HepG2 (cell line): ENCODE data around the gene ELL. TPM values are rescaled to one million over a fixed set of nuclear protein-coding genes. Genes with fewer than 3 reads are reported as not detected.

ENCODE experiments used
- AKNA ChIP-seq: sonication (generic); formaldehyde crosslinking; IDR thresholded peaks from 2 replicates; pipeline ENCODE4 v1.4.0; 2020; ENCODE audit warnings: missing genetic modification reagents, borderline replicate concordance
- CBX1 ChIP-seq: IDR thresholded peaks from one replicate; pipeline ENCODE4 v1.6.1; 2016; ENCODE audit warnings: antibody characterized with exemption, low read depth
- CCAR2 ChIP-seq: fragments of 200-400 bp; formaldehyde crosslinking; optimal IDR thresholded peaks from 2 replicates; pipeline ENCODE3; 2018; ENCODE audit warnings: low read depth, mild to moderate bottlenecking, low read length, moderate library complexity
- CENPX ChIP-seq: sonication (generic); formaldehyde crosslinking; IDR thresholded peaks from 2 replicates; pipeline ENCODE4 v1.9.0; 2021; ENCODE audit warnings: mild to moderate bottlenecking, missing genetic modification reagents, moderate library complexity
- CHD2 ChIP-seq: IDR thresholded peaks from 2 replicates; pipeline ENCODE4 v1.6.1; 2011; ENCODE audit warnings: low read depth, low read length, improper control_type of control experiment
- FOXO4 ChIP-seq: sonication (generic); formaldehyde crosslinking; conservative IDR thresholded peaks from 2 replicates; pipeline ENCODE4 v1.8.1; 2023; ENCODE audit warnings: missing genetic modification reagents
- GLI4 ChIP-seq: sonication (generic); formaldehyde crosslinking; IDR thresholded peaks from 2 replicates; pipeline ENCODE4 v1.5.1; 2020; ENCODE audit warnings: missing genetic modification reagents, mild to moderate bottlenecking, moderate library complexity, borderline replicate concordance
- HDAC1 ChIP-seq: sonication (generic); formaldehyde crosslinking; IDR thresholded peaks from 2 replicates; pipeline ENCODE4 v1.5.1; 2020; ENCODE audit warnings: mild to moderate bottlenecking, missing genetic modification reagents
- KLF15 ChIP-seq: sonication (generic); formaldehyde crosslinking; IDR thresholded peaks from 2 replicates; pipeline ENCODE4 v1.8.1; 2023; ENCODE audit warnings: borderline replicate concordance, mild to moderate bottlenecking, inconsistent platforms, missing genetic modification reagents, mixed read lengths
- NCOA2 ChIP-seq: sonication (generic); formaldehyde crosslinking; IDR thresholded peaks from 2 replicates; pipeline ENCODE4 v1.8.0; 2022; ENCODE audit warnings: inconsistent platforms
- PCBP1 ChIP-seq: fragments of 200-400 bp; formaldehyde crosslinking; IDR thresholded peaks from 2 replicates; pipeline ENCODE4 v1.6.1; 2017; ENCODE audit warnings: mild to moderate bottlenecking, low read depth, low read length, borderline replicate concordance
- POLR2A ChIP-seq, 2 experiments: IDR thresholded peaks; 2 replicates each; pipeline ENCODE4 v1.6.1; 2011; ENCODE audit warnings: low read depth in 2 of 2, low read length in 2 of 2, mild to moderate bottlenecking in 1 of 2, moderate library complexity in 1 of 2; ENCODE audit not compliant: insufficient read depth in 1 of 2
- RCOR2 ChIP-seq: IDR thresholded peaks from 2 replicates; pipeline ENCODE4 v1.6.1; 2016; ENCODE audit warnings: missing biosample characterization, missing genetic modification reagents
- RELA ChIP-seq: sonication (generic); formaldehyde crosslinking; IDR thresholded peaks from 2 replicates; pipeline ENCODE4 v1.4.0; 2020; ENCODE audit warnings: missing genetic modification reagents
- RFXANK ChIP-seq: IDR thresholded peaks from 2 replicates; pipeline ENCODE4 v1.6.1; 2016
- SALL1 ChIP-seq: sonication (generic); formaldehyde crosslinking; IDR thresholded peaks from 2 replicates; pipeline ENCODE4 v1.8.0; 2022; ENCODE audit warnings: mild to moderate bottlenecking, missing genetic modification reagents
- SOX5 ChIP-seq: IDR thresholded peaks from 2 replicates; pipeline ENCODE4 v1.6.1; 2016; ENCODE audit warnings: borderline replicate concordance
- TRIM24 ChIP-seq: sonication (generic); formaldehyde crosslinking; IDR thresholded peaks from 2 replicates; pipeline ENCODE4 v1.8.0; 2022; ENCODE audit warnings: mild to moderate bottlenecking, missing genetic modification reagents
- ZNF124 ChIP-seq: sonication (generic); formaldehyde crosslinking; IDR thresholded peaks from 2 replicates; pipeline ENCODE4 v1.4.0; 2020; ENCODE audit warnings: missing genetic modification reagents
- ZNF205 ChIP-seq: IDR thresholded peaks from 2 replicates; pipeline ENCODE4 v1.6.1; 2018; ENCODE audit warnings: missing biosample characterization, missing genetic modification reagents
- ZNF253 ChIP-seq: sonication (generic); formaldehyde crosslinking; IDR thresholded peaks from 2 replicates; pipeline ENCODE4 v1.8.0; 2022; ENCODE audit warnings: mild to moderate bottlenecking, missing genetic modification reagents, borderline replicate concordance
- ZNF343 ChIP-seq: sonication (generic); formaldehyde crosslinking; IDR thresholded peaks from 2 replicates; pipeline ENCODE4 v1.4.0; 2020; ENCODE audit warnings: mild to moderate bottlenecking, missing genetic modification reagents
- ZNF576 ChIP-seq: sonication (generic); formaldehyde crosslinking; IDR thresholded peaks from 2 replicates; pipeline ENCODE4 v1.4.0; 2020; ENCODE audit warnings: mild to moderate bottlenecking, missing genetic modification reagents
- ZNF614 ChIP-seq: IDR thresholded peaks from 2 replicates; pipeline ENCODE4 v1.6.1; 2018; ENCODE audit warnings: missing biosample characterization, missing genetic modification reagents, inconsistent platforms, borderline replicate concordance
- ZNF619 ChIP-seq: sonication (generic); formaldehyde crosslinking; IDR thresholded peaks from 2 replicates; pipeline ENCODE4 v1.4.0; 2020; ENCODE audit warnings: mild to moderate bottlenecking, missing genetic modification reagents
- ZSCAN21 ChIP-seq: sonication (generic); formaldehyde crosslinking; IDR thresholded peaks from 2 replicates; pipeline ENCODE4 v1.8.0; 2022; ENCODE audit warnings: mild to moderate bottlenecking, missing genetic modification reagents, moderate library complexity, borderline replicate concordance
- polyA plus RNA-seq, 8 experiments: library from polyadenylated mRNA; depleted of rRNA in 3 of 8; stranded (reverse) in 7 of 8; unstranded in 1 of 8; fragments of >200 nt; fragmentation: Illumina TruSeq in 4 of 8; extraction: Trizol in 4 of 8; gene quantifications; 2 replicates each; pipeline versions ENCODE4 v1.2.1 to v1.2.3, GENCODE V29; 2011 to 2016; ENCODE audit warnings: low read depth in 4 of 8, missing spikeins in 1 of 8, mixed read lengths in 1 of 8; ENCODE audit not compliant: insufficient read depth in 1 of 8
- total RNA-seq, 5 experiments: library from RNA; depleted of rRNA; stranded (reverse); fragments of >200 nt; fragmentation: Illumina TruSeq; extraction: Trizol; gene quantifications; 2 replicates each; pipeline ENCODE4 v1.2.3, GENCODE V29; 2016; ENCODE audit warnings: low read depth in 1 of 5

Gene ELL
- total and polyA plus RNA-seq, 2 of the 13 experiments (the other 11 are each of a cell fraction or from before 2014, with no cell fraction given), result 3.7 to 5.4 TPM

- TF ChIP-seq AKNA (no peak), PCBP1 (0 out of 2 replicates have a peak, but pooled peaks have one; percentile 29), ZNF343 (CRISPR knock-in tag) (no peak), GLI4 (CRISPR knock-in tag) (no peak), ZNF576 (CRISPR knock-in tag) (no peak), CHD2 (no peak), TRIM24 (CRISPR knock-in tag) (no peak), HDAC1 (peak; percentile 49), RCOR2 (CRISPR knock-in tag) (peak; percentile 80; the same call in 1 of the 2 replicates), CENPX (CRISPR knock-in tag) (no peak), RFXANK (no peak), RELA (CRISPR knock-in tag) (no peak), ZSCAN21 (CRISPR knock-in tag) (0 out of 2 replicates have a peak, but pooled peaks have one; percentile 11), ZNF253 (CRISPR knock-in tag) (no peak), CBX1 (peak; percentile 32), ZNF205 (CRISPR knock-in tag) (no peak), ZNF614 (CRISPR knock-in tag) (no peak; the same call in 1 of the 2 replicates), FOXO4 (CRISPR knock-in tag) (no peak), POLR2A (IDR thresholded peaks at IDR 0.05; ENCODE audit: insufficient read depth in 1 of 2, low read depth in 2 of 2, low read length in 2 of 2) (0 out of 4 replicates have a peak, but pooled peaks of 1 of the 2 experiments have one; percentile 34), SALL1 (CRISPR knock-in tag) (peak; percentile 67), CCAR2 (no peak), ZNF124 (peak; percentile 54; the same call in 1 of the 2 replicates), NCOA2 (CRISPR knock-in tag) (peak; percentile 12; the same call in 1 of the 2 replicates), ZNF619 (CRISPR knock-in tag) (0 out of 2 replicates have a peak, but pooled peaks have one; percentile 38), KLF15 (CRISPR knock-in tag) (no peak), SOX5 (0 out of 2 replicates have a peak, but pooled peaks have one; percentile 17)
These were observed 104.4 kb downstream of the ELL start (continued) for GRCh38 chr19:18417250-18418028.
